Prostate gland (tissue), 2 donors: ENCODE data around the gene LMBR1.

ENCODE experiments used
- CTCF ChIP-seq, 4 experiments: fragments of 200-600 bp in 2 of 4; fragments of 450-650 bp in 2 of 4; sonication (generic) in 2 of 4; IDR thresholded peaks; 1 replicate in 3 of 4; 2 replicates in 1 of 4; pipeline ENCODE4 v1.5.1; 2016 to 2019; ENCODE audit warnings: antibody characterized with exemption in 4 of 4, mild to moderate bottlenecking in 2 of 4, moderate library complexity in 2 of 4
- POLR2A ChIP-seq: fragments of 450-650 bp; IDR thresholded peaks from one replicate; pipeline ENCODE4 v1.6.1; 2016; ENCODE audit warnings: antibody characterized with exemption, mild to moderate bottlenecking

- TF ChIP-seq CTCF (IDR thresholded peaks at IDR 0.05) (no peak), POLR2A (no peak)
Observed at GRCh38 chr7:156628562-156628961, 264.4 kb downstream of the LMBR1 start.
